Measurements from ENCODE around the gene ZFAND3.

The ZFAND3 gene

GRCh38 chr6:38158762-38159350 lies 339.3 kb downstream of the ZFAND3 start:
- DNase-seq = no peak

- DNase-seq = no peak
Observed at GRCh38 chr6:38159596-38159995, 340.1 kb downstream of the ZFAND3 start.

- DNase-seq = no peak
Observed at GRCh38 chr6:38160831-38161230, 341.3 kb downstream of the ZFAND3 start.

- DNase-seq = no peak
Observed at GRCh38 chr6:38161331-38161730, 341.8 kb downstream of the ZFAND3 start.

GRCh38 chr6:38161754-38162492 lies 342.4 kb downstream of the ZFAND3 start:
- DNase-seq = no peak

- DNase-seq = no peak
Observed at GRCh38 chr6:38162493-38163185, 343.1 kb downstream of the ZFAND3 start.

GRCh38 chr6:38163186-38164130 lies 343.9 kb downstream of the ZFAND3 start:
- DNase-seq = no peak

- DNase-seq = no peak
Observed at GRCh38 chr6:38164131-38164481, 344.6 kb downstream of the ZFAND3 start.

GRCh38 chr6:38164671-38165108 lies 345.2 kb downstream of the ZFAND3 start:
- no peak for DNase-seq

- DNase-seq = no peak
Observed at GRCh38 chr6:38166411-38167240, 347.1 kb downstream of the ZFAND3 start.

GRCh38 chr6:38167598-38167997 lies 348.1 kb downstream of the ZFAND3 start:
- DNase-seq = no peak

GRCh38 chr6:38168126-38168525 lies 348.6 kb downstream of the ZFAND3 start:
- no peak for DNase-seq

- no peak for DNase-seq
Observed at GRCh38 chr6:38168699-38169098, 349.2 kb downstream of the ZFAND3 start.

GRCh38 chr6:38169221-38169976 lies 349.9 kb downstream of the ZFAND3 start:
- DNase-seq = no peak

- DNase-seq = no peak
Observed at GRCh38 chr6:38169977-38170526, 350.5 kb downstream of the ZFAND3 start.

- no peak for DNase-seq
Observed at GRCh38 chr6:38170666-38171355, 351.3 kb downstream of the ZFAND3 start.

GRCh38 chr6:38171997-38172738 lies 352.6 kb downstream of the ZFAND3 start:
- DNase-seq = no peak

GRCh38 chr6:38172739-38173410 lies 353.3 kb downstream of the ZFAND3 start:
- DNase-seq = no peak

GRCh38 chr6:38173909-38174308 lies 354.4 kb downstream of the ZFAND3 start:
- no peak for DNase-seq

Data from central memory CD4-positive, alpha-beta T cell (primary cell).